GM23338 (cell line): Measurements from ENCODE around the gene GRIK4. TPM values are rescaled to one million over a fixed set of nuclear protein-coding genes. Genes with fewer than 3 reads are reported as not detected.

ENCODE experiments used
- ATAC-seq: fragments of 200-7000 bp; cut with Tn5 transposase; 3 replicates; pipeline ENCODE4 v1.9.1; 2020
- DNase-seq: peaks from one replicate; pipeline ENCODE4 v3.0.0-alpha.2; 2015; ENCODE audit warnings: low spot score
- H2AFZ ChIP-seq: fragments of 200-600 bp; sonication (generic); 2 replicates; pipeline ENCODE4 v1.8.0; 2016; ENCODE audit warnings: antibody characterized with exemption, mild to moderate bottlenecking, moderate library complexity
- H3F3A ChIP-seq: fragments of 200-600 bp; sonication (generic); replicated peaks from 2 replicates; pipeline ENCODE4 v1.8.0; 2017; ENCODE audit warnings: antibody characterized with exemption, mixed run types, low read depth
- H3K27ac ChIP-seq: fragments of 200-600 bp; sonication (generic); 2 replicates; pipeline ENCODE4 v1.6.1; 2016; ENCODE audit warnings: low read depth
- H3K27me3 ChIP-seq: fragments of 200-600 bp; sonication (generic); 2 replicates; pipeline ENCODE4 v1.8.0; 2016; ENCODE audit warnings: mild to moderate bottlenecking, mixed run types, moderate library complexity; ENCODE audit not compliant: insufficient read depth
- H3K36me3 ChIP-seq: fragments of 200-600 bp; sonication (generic); 2 replicates; pipeline ENCODE4 v1.8.0; 2016; ENCODE audit warnings: mild to moderate bottlenecking; ENCODE audit not compliant: insufficient read depth
- H3K4me1 ChIP-seq: fragments of 200-600 bp; sonication (generic); 2 replicates; pipeline ENCODE4 v1.8.0; 2016; ENCODE audit warnings: mild to moderate bottlenecking, moderate library complexity; ENCODE audit not compliant: insufficient read depth
- H3K4me2 ChIP-seq: fragments of 200-600 bp; sonication (generic); 2 replicates; pipeline ENCODE4 v1.7.1; 2017; ENCODE audit warnings: mixed run types
- H3K4me3 ChIP-seq: fragments of 200-600 bp; sonication (generic); 2 replicates; pipeline ENCODE4 v1.6.1; 2016; ENCODE audit warnings: mixed run types
- H3K79me2 ChIP-seq: fragments of 200-600 bp; sonication (generic); replicated peaks from 2 replicates; pipeline ENCODE4 v1.8.0; 2017; ENCODE audit warnings: mild to moderate bottlenecking; ENCODE audit not compliant: insufficient read depth
- H3K9me2 ChIP-seq: fragments of 200-600 bp; sonication (generic); 2 replicates; pipeline ENCODE4 v1.8.0; 2017; ENCODE audit not compliant: insufficient read depth
- H4K20me1 ChIP-seq: fragments of 200-600 bp; sonication (generic); replicated peaks from 2 replicates; pipeline ENCODE4 v1.8.0; 2017; ENCODE audit warnings: mild to moderate bottlenecking; ENCODE audit not compliant: insufficient read depth
- H3K27ac Mint-ChIP-seq: 2 replicates; pipeline ENCODE4 v1.8.0; 2020; ENCODE audit warnings: inconsistent platforms, mild to moderate bottlenecking, moderate library complexity, mixed read lengths
- H3K27me3 Mint-ChIP-seq: 3 replicates; pipeline ENCODE4 v1.8.0; 2022; ENCODE audit warnings: low read depth, mild to moderate bottlenecking, moderate library complexity, mixed read lengths, inconsistent platforms; ENCODE audit not compliant: insufficient read depth, poor library complexity
- H3K36me3 Mint-ChIP-seq: 3 replicates; pipeline ENCODE4 v1.8.0; 2021; ENCODE audit warnings: low read depth, mild to moderate bottlenecking, inconsistent platforms, moderate library complexity, mixed read lengths
- H3K4me1 Mint-ChIP-seq: 3 replicates; pipeline ENCODE4 v1.8.0; 2020; ENCODE audit warnings: mild to moderate bottlenecking, inconsistent platforms, mixed read lengths
- H3K4me3 Mint-ChIP-seq: 3 replicates; pipeline ENCODE4 v1.8.0; 2021; ENCODE audit warnings: moderate library complexity, mild to moderate bottlenecking, inconsistent platforms, mixed read lengths
- H3K9me3 Mint-ChIP-seq: 3 replicates; pipeline ENCODE4 v1.8.0; 2020; ENCODE audit warnings: moderate library complexity, mild to moderate bottlenecking, inconsistent platforms, mixed read lengths
- CREB1 ChIP-seq: fragments of 250-450 bp; sonication (Bioruptor Pico); IDR thresholded peaks from 2 replicates; pipeline ENCODE4 v1.5.0; 2020; ENCODE audit warnings: low read depth, mild to moderate bottlenecking, moderate library complexity
- EZH2 ChIP-seq: fragments of 200-600 bp; sonication (generic); IDR thresholded peaks from one replicate; pipeline ENCODE4 v1.8.0; 2017; ENCODE audit warnings: antibody characterized with exemption, mild to moderate bottlenecking, low read depth; ENCODE audit not compliant: unreplicated experiment
- polyA plus RNA-seq: library from polyadenylated mRNA; unstranded; fragments of >200 nt; fragmentation: Nextera tagmentation; extraction: Ambion mirVana; gene quantifications from 2 replicates; pipeline ENCODE4 v1.2.1, GENCODE V29; 2016
- total RNA-seq: library from RNA; depleted of rRNA; stranded (reverse); fragments of >200 nt; shearing (Covaris generic); gene quantifications from 2 replicates; pipeline ENCODE4 v1.2.3, GENCODE V29; 2014
- TF ChIP-seq, protein P1 (sequence below): fragments of 250-450 bp; sonication (Bioruptor Pico); IDR thresholded peaks from 2 replicates; pipeline ENCODE4 v1.5.0; 2020; ENCODE audit warnings: mild to moderate bottlenecking, moderate library complexity
- TF ChIP-seq, protein P2 (sequence below): IDR thresholded peaks from 2 replicates; pipeline ENCODE4 v1.6.1; 2016; ENCODE audit warnings: antibody characterized with exemption
- TF ChIP-seq, protein P3 (sequence below): IDR thresholded peaks from one replicate; pipeline ENCODE4 v1.6.1; 2018; ENCODE audit warnings: antibody characterized with exemption; ENCODE audit not compliant: unreplicated experiment
- TF ChIP-seq, protein P4 (sequence below), 2 experiments: fragments of 200-600 bp in 1 of 2; sonication (generic) in 1 of 2; conservative IDR thresholded peaks; 2 replicates each; pipeline versions ENCODE4 v1.5.1 to v1.6.1; 2016 to 2017; ENCODE audit warnings: antibody characterized with exemption in 2 of 2, low read depth in 2 of 2, mild to moderate bottlenecking in 2 of 2, moderate library complexity in 1 of 2

GRIK4 gene
- total and polyA plus RNA-seq, 2 experiments from 2014 or later: 0.63 to 2.2 TPM

DNA sequence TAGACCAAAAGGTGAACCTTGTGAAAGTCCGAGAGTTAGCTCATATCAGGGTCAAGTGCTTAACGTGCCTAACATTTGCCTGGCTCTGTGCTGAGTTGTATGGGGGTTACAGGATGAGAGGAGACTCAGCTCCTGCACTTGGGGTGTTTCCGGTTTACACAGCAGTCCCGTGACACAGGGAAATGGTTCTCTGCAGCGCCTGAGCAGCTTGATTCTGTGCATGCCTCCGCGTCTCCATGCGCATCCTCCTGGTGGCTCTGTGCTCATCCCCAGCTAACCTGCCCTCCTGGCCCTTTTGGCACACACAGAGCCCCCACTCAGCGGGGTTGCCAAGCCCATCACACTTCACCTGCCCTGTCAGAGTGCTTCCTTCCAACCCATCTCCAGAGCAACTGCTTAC, 274.0 kb downstream of the GRIK4 start (continued):
- TF ChIP-seq, protein P1, sequence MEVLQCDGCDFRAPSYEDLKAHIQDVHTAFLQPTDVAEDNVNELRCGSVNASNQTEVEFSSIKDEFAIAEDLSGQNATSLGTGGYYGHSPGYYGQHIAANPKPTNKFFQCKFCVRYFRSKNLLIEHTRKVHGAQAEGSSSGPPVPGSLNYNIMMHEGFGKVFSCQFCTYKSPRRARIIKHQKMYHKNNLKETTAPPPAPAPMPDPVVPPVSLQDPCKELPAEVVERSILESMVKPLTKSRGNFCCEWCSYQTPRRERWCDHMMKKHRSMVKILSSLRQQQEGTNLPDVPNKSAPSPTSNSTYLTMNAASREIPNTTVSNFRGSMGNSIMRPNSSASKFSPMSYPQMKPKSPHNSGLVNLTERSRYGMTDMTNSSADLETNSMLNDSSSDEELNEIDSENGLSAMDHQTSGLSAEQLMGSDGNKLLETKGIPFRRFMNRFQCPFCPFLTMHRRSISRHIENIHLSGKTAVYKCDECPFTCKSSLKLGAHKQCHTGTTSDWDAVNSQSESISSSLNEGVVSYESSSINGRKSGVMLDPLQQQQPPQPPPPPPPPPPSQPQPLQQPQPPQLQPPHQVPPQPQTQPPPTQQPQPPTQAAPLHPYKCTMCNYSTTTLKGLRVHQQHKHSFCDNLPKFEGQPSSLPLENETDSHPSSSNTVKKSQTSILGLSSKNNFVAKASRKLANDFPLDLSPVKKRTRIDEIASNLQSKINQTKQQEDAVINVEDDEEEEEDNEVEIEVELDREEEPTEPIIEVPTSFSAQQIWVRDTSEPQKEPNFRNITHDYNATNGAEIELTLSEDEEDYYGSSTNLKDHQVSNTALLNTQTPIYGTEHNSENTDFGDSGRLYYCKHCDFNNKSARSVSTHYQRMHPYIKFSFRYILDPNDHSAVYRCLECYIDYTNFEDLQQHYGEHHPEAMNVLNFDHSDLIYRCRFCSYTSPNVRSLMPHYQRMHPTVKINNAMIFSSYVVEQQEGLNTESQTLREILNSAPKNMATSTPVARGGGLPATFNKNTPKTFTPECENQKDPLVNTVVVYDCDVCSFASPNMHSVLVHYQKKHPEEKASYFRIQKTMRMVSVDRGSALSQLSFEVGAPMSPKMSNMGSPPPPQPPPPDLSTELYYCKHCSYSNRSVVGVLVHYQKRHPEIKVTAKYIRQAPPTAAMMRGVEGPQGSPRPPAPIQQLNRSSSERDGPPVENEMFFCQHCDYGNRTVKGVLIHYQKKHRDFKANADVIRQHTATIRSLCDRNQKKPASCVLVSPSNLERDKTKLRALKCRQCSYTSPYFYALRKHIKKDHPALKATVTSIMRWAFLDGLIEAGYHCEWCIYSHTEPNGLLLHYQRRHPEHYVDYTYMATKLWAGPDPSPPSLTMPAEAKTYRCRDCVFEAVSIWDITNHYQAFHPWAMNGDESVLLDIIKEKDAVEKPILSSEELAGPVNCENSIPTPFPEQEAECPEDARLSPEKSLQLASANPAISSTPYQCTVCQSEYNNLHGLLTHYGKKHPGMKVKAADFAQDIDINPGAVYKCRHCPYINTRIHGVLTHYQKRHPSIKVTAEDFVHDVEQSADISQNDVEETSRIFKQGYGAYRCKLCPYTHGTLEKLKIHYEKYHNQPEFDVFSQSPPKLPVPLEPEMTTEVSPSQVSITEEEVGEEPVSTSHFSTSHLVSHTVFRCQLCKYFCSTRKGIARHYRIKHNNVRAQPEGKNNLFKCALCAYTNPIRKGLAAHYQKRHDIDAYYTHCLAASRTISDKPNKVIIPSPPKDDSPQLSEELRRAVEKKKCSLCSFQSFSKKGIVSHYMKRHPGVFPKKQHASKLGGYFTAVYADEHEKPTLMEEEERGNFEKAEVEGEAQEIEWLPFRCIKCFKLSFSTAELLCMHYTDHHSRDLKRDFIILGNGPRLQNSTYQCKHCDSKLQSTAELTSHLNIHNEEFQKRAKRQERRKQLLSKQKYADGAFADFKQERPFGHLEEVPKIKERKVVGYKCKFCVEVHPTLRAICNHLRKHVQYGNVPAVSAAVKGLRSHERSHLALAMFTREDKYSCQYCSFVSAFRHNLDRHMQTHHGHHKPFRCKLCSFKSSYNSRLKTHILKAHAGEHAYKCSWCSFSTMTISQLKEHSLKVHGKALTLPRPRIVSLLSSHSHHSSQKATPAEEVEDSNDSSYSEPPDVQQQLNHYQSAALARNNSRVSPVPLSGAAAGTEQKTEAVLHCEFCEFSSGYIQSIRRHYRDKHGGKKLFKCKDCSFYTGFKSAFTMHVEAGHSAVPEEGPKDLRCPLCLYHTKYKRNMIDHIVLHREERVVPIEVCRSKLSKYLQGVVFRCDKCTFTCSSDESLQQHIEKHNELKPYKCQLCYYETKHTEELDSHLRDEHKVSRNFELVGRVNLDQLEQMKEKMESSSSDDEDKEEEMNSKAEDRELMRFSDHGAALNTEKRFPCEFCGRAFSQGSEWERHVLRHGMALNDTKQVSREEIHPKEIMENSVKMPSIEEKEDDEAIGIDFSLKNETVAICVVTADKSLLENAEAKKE (CRISPR knock-in tag): no peak
- TF ChIP-seq EZH2: no peak

DNA sequence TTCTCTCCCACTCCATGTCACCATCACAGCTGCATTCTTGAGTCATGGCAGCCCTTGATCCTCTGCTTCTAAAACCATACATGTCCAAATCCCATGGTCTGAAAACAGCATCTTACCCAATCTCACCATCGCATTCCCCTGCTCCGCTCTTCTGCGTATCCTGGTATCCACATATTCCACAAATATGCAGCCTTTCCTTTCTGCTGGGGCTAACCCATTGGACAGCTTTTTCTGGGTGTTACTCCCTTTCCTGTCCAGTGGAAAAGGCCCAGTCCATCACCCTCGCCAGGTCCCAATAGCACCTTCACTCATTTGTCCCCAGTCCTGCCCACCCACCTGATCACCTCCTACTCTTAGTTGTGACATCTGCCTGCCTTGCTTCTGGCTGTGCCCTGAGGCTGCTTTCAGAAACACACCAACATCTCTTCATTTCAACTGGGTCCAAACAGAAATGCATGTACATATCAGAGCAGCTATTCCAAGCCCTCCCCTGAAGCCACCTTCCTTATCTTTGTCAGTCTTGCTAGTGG, 274.7 kb downstream of the GRIK4 start:
- DNase-seq (no peak), ATAC-seq (no peak)
- no peak overlapping the region for H3K4me3 ChIP-seq
- H3K36me3 ChIP-seq: no peaks in the 10 kb centered on the region
- peaks cover 19% of the 10 kb centered on the region for H3K4me1 Mint-ChIP-seq
- no peaks in the 10 kb centered on the region for H3K9me3 Mint-ChIP-seq
- peaks cover 1% of the 10 kb centered on the region for H3K27me3 Mint-ChIP-seq
- no peaks in the 10 kb centered on the region for H3K36me3 Mint-ChIP-seq
- H3K4me2 ChIP-seq: no peak overlapping the region
- H3K4me3 Mint-ChIP-seq: no peak overlapping the region
- no peak overlapping the region for H2AFZ ChIP-seq
- no peak overlapping the region for H3K27ac ChIP-seq
- H3K9me2 ChIP-seq: no peaks in the 10 kb centered on the region
- no peak overlapping the region for H3K27ac Mint-ChIP-seq
- peaks cover 13% of the 10 kb centered on the region for H3K4me1 ChIP-seq
- no peaks in the 10 kb centered on the region for H3K27me3 ChIP-seq
- H4K20me1 ChIP-seq: no peaks in the 10 kb centered on the region; the same call in 1 of the 2 replicates
- H3K79me2 ChIP-seq: no peaks in the 10 kb centered on the region
- H3F3A ChIP-seq: no peaks in the 10 kb centered on the region
- TF ChIP-seq, protein P2, sequence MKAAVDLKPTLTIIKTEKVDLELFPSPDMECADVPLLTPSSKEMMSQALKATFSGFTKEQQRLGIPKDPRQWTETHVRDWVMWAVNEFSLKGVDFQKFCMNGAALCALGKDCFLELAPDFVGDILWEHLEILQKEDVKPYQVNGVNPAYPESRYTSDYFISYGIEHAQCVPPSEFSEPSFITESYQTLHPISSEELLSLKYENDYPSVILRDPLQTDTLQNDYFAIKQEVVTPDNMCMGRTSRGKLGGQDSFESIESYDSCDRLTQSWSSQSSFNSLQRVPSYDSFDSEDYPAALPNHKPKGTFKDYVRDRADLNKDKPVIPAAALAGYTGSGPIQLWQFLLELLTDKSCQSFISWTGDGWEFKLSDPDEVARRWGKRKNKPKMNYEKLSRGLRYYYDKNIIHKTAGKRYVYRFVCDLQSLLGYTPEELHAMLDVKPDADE: no peak
- TF ChIP-seq, protein P3, sequence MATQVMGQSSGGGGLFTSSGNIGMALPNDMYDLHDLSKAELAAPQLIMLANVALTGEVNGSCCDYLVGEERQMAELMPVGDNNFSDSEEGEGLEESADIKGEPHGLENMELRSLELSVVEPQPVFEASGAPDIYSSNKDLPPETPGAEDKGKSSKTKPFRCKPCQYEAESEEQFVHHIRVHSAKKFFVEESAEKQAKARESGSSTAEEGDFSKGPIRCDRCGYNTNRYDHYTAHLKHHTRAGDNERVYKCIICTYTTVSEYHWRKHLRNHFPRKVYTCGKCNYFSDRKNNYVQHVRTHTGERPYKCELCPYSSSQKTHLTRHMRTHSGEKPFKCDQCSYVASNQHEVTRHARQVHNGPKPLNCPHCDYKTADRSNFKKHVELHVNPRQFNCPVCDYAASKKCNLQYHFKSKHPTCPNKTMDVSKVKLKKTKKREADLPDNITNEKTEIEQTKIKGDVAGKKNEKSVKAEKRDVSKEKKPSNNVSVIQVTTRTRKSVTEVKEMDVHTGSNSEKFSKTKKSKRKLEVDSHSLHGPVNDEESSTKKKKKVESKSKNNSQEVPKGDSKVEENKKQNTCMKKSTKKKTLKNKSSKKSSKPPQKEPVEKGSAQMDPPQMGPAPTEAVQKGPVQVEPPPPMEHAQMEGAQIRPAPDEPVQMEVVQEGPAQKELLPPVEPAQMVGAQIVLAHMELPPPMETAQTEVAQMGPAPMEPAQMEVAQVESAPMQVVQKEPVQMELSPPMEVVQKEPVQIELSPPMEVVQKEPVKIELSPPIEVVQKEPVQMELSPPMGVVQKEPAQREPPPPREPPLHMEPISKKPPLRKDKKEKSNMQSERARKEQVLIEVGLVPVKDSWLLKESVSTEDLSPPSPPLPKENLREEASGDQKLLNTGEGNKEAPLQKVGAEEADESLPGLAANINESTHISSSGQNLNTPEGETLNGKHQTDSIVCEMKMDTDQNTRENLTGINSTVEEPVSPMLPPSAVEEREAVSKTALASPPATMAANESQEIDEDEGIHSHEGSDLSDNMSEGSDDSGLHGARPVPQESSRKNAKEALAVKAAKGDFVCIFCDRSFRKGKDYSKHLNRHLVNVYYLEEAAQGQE: no peak
- TF ChIP-seq, protein P4, sequence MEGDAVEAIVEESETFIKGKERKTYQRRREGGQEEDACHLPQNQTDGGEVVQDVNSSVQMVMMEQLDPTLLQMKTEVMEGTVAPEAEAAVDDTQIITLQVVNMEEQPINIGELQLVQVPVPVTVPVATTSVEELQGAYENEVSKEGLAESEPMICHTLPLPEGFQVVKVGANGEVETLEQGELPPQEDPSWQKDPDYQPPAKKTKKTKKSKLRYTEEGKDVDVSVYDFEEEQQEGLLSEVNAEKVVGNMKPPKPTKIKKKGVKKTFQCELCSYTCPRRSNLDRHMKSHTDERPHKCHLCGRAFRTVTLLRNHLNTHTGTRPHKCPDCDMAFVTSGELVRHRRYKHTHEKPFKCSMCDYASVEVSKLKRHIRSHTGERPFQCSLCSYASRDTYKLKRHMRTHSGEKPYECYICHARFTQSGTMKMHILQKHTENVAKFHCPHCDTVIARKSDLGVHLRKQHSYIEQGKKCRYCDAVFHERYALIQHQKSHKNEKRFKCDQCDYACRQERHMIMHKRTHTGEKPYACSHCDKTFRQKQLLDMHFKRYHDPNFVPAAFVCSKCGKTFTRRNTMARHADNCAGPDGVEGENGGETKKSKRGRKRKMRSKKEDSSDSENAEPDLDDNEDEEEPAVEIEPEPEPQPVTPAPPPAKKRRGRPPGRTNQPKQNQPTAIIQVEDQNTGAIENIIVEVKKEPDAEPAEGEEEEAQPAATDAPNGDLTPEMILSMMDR (conservative IDR thresholded peaks at IDR 0.05; ENCODE audit: low read depth in 2 of 2): no peak
- TF ChIP-seq EZH2: no peak
- no peak for TF ChIP-seq CREB1
